Occipital lobe (tissue), 2 donors: ENCODE results near the gene SSMEM1. TPM values are rescaled to one million over a fixed set of nuclear protein-coding genes. Genes with fewer than 3 reads are reported as not detected.
"Not testable (repeated sequence)": the region's sequence is repeated elsewhere in the genome, so short reads cannot be mapped to it uniquely, and the experiment has no call there.

Experiments
- DNase-seq: peaks from one replicate; lab custom pipeline; 2025; lab: John Stamatoyannopoulos, UW
- total RNA-seq: library from RNA; depleted of rRNA; stranded (reverse); fragments of >200 nt; gene quantifications from one replicate; pipeline ENCODE4 v1.2.3, GENCODE V29; 2014

Gene SSMEM1
- total RNA-seq, 1 donor from 2014 or later, result 0.31 TPM

DNA sequence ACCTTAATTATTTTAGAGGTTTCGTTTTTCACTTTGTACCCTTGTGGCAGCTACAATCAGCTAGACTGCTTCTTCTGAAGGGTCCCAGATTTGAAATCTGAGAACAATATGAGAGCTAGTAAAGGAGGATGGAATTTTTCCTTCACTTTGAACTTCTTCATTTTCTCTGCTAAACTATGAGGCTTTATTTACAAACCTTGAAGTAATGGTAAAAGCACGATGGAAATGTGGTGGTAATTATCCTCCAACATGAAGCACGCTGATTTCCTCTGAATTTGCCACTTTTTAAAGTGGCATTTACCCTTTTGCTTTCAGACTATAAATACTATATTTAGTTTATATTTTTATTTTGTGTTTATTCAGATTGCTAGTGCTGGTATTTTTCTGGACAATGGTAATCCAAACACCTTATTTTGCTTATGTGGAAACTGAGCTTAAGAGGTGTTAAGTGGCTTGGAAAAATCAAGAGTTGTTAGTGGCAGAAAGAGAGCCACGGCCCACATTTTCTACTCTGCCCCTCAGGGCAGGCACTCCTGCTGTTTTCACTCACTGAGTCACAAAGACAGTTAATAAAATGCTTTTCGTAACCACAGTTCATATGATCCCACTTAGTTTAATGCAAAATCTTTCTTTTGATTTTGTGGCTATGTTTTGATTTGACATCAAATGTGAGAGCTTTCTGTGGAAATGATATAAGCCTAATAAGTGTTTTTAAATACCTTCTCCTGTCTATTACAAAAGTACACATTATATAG is 2.7 kb downstream of the SSMEM1 start:
- no peak for DNase-seq

DNA sequence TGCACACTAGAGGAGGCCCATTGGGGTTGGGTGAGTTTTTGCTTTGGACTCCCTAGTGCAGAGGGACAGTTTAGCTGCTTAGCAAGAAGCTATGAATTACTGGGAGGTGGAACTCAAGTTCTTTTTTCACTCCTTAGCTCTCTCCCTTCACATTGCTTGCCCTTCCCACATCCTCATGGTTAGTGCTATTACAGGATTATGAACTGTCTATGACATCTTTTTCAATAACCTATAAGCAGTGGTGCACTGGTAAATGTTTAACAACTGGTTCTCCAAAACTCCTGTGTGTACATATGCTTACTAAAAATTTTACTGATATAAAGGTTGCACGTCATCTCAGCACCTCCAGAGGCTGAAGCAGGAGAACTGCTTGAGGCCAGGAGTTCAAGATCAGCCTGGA is 6.2 kb downstream of the SSMEM1 start:
- DNase-seq, result no peak

DNA sequence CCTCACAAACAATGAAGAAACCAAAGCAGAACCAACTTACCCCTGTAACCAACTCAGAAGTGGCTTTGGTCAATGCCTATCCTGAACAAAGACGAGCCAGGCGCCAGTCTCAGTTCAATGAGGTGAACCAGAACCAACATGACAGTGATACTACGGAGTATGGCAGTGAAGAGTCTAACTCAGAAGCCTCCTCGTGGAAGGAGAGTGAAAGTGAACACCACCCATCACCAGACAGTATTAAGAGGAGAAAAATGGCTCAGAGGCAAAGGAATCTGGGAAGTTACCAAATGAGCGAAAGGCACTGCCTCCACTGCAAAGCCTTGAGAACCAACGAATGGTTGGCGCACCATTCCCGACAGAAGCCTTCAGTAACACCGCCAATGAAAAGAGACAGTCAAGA is 8.4 kb downstream of the SSMEM1 start:
- DNase-seq, result no peak

- no peak for DNase-seq
Observed at GRCh38 chr7:130216750-130217149, 9.1 kb downstream of the SSMEM1 start.

DNA sequence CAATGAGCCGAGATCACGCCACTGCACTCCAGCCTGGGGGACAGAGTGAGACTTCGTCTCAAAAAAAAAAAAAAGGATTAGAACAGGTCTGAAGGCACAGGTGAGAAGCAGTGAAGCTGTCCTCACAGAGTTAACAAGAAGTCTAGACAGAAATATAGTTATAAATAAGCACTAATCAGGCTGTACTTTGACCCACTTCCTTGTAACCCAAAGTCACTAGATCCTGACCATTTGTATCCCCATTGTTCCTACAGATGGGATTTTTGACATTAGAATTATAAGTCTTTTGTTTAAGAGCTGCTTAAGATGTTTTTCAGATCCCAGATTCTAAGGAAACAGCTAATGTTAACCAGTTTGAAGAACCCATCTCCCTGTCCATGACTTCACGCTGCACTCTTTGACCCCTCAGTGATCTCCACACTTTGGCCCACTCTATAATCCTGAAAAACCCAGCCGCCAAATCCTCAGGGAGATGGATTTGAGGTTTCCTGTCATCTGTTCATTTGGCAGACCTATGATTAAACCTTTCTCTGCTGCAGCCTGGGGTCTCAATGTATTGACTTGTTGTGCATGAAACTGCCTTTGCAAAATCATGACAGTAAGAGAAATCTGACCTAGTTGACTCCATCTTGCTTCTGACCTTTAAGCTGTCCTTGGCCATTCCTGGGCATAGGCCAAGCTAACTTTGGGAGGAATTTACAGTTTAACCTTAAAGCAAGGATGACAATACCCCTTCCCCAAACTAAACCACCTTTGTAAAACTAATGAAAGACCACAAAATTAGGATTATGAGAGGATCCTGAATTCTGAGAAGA is 11.4 kb downstream of the SSMEM1 start:
- DNase-seq, result no peak

GRCh38 chr7:130219871-130220270 is 12.2 kb downstream of the SSMEM1 start:
- DNase-seq, result no peak

DNA sequence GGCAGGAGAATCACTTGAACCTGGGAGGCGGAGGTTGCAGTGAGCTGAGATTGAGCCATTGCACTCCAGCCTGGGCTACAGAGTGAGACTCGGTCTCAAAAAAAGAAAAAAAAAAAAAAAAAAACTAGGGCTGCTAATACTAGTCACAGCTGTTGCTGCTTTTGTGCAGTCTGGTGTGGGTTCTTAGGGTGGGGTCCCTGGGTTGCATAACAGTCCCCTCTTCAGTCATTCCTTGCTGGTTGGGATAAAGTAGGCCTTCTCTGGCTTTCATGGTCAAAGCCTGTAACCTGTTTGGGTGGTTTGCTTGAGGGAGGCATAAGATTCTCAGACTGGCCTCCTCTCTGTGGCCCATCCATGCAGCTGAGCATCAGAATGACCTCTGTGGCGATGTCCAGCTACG is 14.1 kb downstream of the SSMEM1 start:
- DNase-seq, result no peak

GRCh38 chr7:130223646-130224045 is 16.0 kb downstream of the SSMEM1 start:
- DNase-seq, result no peak

GRCh38 chr7:130224210-130224609 is 16.6 kb downstream of the SSMEM1 start:
- no peak for DNase-seq

- not testable (repeated sequence) for DNase-seq
Observed at GRCh38 chr7:130224923-130225322, 17.3 kb downstream of the SSMEM1 start.

DNA sequence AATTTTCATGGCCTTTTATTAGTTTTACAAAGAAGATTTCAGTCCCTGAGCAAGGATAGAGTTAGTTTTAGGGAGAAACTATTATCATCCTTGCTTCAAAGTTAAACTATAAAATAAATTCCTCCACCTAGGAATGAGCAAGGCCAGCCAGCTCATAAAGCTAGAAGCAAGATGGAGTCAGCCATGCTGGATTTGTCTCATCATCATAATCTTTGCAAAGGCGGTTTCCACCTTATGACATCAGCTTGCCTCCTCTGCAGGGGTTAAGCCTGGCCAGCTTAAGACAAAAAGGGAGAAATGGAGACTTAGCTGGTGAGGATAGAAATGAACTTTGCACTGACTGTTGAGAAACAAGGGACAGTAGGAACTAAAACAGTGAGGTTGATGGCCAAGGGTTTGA is 18.7 kb downstream of the SSMEM1 start:
- DNase-seq, result no peak

DNA sequence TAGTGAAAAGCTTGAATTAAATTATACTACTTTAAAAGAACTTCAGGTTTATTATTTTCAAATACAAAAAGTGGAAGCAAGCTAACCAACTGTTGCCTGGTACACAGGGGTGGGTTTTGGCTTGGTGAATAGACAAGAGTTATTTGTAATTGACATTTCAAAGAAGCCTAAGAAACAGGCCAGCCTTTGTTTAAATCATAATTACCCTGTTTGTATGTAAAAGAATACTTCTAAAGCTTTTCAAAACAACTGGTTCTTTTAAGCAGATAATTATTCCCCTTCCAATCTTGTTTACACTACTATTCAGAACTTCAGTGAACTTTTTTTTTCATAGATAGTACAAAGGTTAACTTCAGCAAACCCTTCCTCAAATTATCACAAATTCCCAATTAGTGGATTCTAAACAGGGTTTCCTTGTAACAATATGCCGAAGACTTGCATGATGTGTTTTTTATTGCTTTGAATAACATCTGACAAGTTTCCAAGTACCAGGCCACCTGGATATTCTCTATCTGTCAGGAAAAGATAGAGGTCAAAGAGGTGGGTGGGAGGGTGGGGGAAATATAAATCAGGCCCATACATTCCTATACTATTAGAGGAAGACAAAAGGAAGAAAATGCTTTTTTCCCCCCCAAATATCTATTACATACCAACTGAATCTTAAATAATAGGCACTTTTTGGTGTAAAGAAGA is 20.4 kb downstream of the SSMEM1 start:
- no peak for DNase-seq

DNA sequence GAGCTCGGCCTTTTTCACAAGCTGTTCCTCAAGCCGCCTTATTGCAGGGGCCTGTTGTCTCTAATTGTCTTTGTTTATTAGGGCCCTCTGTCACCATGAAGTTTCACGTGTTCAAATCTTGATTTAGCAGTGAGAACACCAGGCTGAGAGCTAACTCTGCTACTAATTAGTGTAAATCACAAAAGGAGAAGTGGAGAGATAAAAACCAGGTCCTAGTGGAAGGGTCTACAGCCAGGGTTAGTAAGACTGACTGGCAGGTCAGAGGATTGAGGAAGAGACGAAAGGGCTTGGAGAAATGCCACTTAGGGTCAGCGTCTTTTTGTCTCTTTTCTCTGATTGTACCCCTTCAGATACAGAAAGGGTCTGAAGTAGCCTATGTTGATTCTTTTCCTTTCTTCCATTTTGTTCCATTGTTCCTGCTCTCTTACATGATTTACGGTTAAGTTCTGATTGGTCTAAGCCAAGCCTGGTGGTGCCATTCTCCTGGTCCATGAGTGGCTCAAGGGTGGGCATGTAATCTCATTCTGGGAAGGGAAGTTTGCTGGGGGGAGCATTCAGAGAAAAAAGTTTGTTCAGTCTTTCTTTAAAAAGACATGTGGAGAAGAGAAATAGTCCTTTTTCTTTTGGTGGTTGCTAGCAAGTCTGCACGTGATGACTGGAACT is 21.3 kb downstream of the SSMEM1 start:
- no peak for DNase-seq

DNA sequence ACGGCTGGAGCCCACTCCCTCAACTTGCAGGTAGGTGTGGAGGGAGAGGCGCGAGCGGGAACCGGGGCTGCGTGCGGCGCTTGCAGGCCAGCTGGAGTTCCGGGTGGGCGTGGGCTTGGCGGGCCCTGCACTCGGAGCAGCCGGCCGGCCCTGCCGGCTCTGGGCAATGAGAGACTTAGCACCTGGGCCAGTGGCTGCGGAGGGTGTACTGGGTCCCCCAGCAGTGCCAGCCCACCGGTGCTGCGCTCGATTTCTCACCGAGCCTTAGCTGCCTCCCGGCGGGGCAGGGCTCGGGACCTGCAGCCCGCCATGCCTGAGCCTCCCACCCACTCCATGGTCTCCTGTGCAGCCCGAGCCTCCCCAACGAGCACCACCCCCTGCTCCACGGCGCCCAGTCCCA is 22.3 kb downstream of the SSMEM1 start:
- not testable (repeated sequence) for DNase-seq

GRCh38 chr7:130231792-130232191 is 24.1 kb downstream of the SSMEM1 start:
- DNase-seq, result no peak

- DNase-seq, result no peak
Observed at GRCh38 chr7:130232209-130232608, 24.5 kb downstream of the SSMEM1 start.

- no peak for DNase-seq
Observed at GRCh38 chr7:130234078-130234477, 26.4 kb downstream of the SSMEM1 start.

GRCh38 chr7:130236361-130236760 is 28.7 kb downstream of the SSMEM1 start:
- not testable (repeated sequence) for DNase-seq

GRCh38 chr7:130240240-130240639 is 32.6 kb downstream of the SSMEM1 start:
- no peak for DNase-seq

GRCh38 chr7:130242198-130243014 is 34.7 kb downstream of the SSMEM1 start:
- DNase-seq, result no peak

DNA sequence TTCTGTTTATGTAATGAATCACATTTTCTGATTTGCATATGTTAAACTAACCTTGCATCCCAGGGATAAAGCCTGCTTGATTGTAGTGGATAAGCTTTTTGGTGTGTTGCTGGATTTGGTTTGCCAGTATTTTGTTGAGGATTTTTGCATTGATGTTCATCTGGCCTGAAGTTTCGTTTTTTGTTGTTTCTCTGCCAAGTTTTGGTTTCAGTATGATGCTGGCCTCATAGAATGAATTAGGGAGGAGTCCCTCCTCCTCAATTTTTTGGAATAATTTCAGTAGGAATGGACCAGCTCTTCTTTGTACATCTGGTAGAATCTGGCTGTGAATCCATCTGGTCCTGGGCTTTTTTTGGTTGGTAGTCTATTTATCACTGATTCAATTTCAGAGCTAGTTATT is 35.8 kb downstream of the SSMEM1 start:
- not testable (repeated sequence) for DNase-seq
